ENCODE data around the gene TNRC6C. TPM values are rescaled to one million over a fixed set of nuclear protein-coding genes. Genes with fewer than 3 reads are reported as not detected.

Gene TNRC6C
- total and polyA plus RNA-seq, 9 of the 15 experiments (the other 6 are each of a cell fraction or from before 2014, with no cell fraction given) = 0.20 to 4.9 (median 2.3) TPM

DNA sequence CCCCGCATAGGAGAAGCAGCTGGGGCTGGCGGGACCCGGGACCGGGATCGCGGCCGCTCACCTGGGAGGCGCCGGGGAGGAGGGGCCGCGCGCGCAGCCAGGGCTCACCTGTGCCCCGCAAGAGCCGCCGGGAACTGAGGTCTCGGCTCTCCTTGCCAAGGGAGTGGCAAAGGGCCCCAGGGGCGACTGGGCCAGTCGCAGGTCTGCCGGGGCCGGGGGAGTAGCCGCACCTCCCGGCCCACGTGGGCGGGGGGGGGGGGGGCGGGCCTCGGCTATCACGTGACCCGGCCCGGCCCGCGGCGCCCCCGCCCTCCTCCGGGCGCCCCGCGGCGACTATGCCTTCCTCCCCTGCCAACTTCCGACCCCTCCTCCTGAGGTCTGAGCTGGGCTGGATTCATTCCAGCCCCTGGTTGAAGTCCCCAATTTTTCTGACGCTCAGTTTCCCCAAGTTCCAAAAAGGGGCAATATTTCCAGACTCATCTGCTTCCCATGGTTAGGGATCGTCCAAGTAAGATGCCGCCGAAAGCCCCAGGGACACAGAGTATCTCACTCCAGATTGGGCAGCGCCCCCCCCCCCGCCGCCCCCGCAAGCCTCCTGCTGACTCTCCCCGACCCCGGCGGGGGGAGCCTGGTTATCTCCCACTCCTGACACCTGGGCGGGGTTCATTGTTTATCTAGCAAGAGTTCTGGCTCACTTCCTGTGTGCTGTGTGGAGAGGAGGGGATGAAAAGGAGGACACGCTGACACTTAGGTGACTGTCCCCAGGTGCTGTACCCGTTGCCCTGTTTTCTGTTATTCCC, 170.2 kb downstream of the TNRC6C start, which contains the start of gene TMC6 (continued):
- TF ChIP-seq, protein P1, sequence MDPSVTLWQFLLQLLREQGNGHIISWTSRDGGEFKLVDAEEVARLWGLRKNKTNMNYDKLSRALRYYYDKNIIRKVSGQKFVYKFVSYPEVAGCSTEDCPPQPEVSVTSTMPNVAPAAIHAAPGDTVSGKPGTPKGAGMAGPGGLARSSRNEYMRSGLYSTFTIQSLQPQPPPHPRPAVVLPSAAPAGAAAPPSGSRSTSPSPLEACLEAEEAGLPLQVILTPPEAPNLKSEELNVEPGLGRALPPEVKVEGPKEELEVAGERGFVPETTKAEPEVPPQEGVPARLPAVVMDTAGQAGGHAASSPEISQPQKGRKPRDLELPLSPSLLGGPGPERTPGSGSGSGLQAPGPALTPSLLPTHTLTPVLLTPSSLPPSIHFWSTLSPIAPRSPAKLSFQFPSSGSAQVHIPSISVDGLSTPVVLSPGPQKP (CRISPR knock-in tag; IDR thresholded peaks at IDR 0.05) = no peak
- no peak for TF ChIP-seq ESRRB (CRISPR knock-in tag; IDR thresholded peaks at IDR 0.05; ENCODE audit: borderline replicate concordance)
- no peak for TF ChIP-seq RBM14 (IDR thresholded peaks at IDR 0.05; ENCODE audit: borderline replicate concordance, insufficient read depth, low read depth, low read length)
- TF ChIP-seq RFX5 (IDR thresholded peaks at IDR 0.05; ENCODE audit: low read depth, low read length) = no peak
- no peak for TF ChIP-seq PHF20 (IDR thresholded peaks at IDR 0.05; ENCODE audit: partially characterized antibody)
- no peak for TF ChIP-seq CAMTA2 (CRISPR knock-in tag; conservative IDR thresholded peaks at IDR 0.05)
- TF ChIP-seq, protein P2, sequence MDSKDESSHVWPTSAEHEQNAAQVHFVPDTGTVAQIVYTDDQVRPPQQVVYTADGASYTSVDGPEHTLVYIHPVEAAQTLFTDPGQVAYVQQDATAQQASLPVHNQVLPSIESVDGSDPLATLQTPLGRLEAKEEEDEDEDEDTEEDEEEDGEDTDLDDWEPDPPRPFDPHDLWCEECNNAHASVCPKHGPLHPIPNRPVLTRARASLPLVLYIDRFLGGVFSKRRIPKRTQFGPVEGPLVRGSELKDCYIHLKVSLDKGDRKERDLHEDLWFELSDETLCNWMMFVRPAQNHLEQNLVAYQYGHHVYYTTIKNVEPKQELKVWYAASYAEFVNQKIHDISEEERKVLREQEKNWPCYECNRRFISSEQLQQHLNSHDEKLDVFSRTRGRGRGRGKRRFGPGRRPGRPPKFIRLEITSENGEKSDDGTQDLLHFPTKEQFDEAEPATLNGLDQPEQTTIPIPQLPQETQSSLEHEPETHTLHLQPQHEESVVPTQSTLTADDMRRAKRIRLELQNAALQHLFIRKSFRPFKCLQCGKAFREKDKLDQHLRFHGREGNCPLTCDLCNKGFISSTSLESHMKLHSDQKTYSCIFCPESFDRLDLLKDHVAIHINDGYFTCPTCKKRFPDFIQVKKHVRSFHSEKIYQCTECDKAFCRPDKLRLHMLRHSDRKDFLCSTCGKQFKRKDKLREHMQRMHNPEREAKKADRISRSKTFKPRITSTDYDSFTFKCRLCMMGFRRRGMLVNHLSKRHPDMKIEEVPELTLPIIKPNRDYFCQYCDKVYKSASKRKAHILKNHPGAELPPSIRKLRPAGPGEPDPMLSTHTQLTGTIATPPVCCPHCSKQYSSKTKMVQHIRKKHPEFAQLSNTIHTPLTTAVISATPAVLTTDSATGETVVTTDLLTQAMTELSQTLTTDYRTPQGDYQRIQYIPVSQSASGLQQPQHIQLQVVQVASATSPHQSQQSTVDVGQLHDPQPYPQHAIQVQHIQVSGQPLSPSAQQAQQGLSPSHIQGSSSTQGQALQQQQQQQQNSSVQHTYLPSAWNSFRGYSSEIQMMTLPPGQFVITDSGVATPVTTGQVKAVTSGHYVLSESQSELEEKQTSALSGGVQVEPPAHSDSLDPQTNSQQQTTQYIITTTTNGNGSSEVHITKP (IDR thresholded peaks at IDR 0.05; ENCODE audit: partially characterized antibody) = peak; percentile 91
- no peak for TF ChIP-seq CCAR2 (IDR thresholded peaks at IDR 0.05; ENCODE audit: low read depth, low read length)
- no peak for TF ChIP-seq SP2 (IDR thresholded peaks at IDR 0.05; ENCODE audit: extremely low read depth, low read depth, low read length, poor library complexity, severe bottlenecking)
- no peak for TF ChIP-seq MCM3 (IDR thresholded peaks at IDR 0.05)
- TF ChIP-seq, protein P3, sequence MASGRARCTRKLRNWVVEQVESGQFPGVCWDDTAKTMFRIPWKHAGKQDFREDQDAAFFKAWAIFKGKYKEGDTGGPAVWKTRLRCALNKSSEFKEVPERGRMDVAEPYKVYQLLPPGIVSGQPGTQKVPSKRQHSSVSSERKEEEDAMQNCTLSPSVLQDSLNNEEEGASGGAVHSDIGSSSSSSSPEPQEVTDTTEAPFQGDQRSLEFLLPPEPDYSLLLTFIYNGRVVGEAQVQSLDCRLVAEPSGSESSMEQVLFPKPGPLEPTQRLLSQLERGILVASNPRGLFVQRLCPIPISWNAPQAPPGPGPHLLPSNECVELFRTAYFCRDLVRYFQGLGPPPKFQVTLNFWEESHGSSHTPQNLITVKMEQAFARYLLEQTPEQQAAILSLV (tag; IDR thresholded peaks at IDR 0.05) = no peak
- TF ChIP-seq, protein P4, sequence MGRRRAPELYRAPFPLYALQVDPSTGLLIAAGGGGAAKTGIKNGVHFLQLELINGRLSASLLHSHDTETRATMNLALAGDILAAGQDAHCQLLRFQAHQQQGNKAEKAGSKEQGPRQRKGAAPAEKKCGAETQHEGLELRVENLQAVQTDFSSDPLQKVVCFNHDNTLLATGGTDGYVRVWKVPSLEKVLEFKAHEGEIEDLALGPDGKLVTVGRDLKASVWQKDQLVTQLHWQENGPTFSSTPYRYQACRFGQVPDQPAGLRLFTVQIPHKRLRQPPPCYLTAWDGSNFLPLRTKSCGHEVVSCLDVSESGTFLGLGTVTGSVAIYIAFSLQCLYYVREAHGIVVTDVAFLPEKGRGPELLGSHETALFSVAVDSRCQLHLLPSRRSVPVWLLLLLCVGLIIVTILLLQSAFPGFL (CRISPR knock-in tag; IDR thresholded peaks at IDR 0.05) = no peak
- TF ChIP-seq ERF (CRISPR knock-in tag; IDR thresholded peaks at IDR 0.05) = peak; percentile 45; the same call in 1 of the 2 replicates
- peak; percentile 91 for TF ChIP-seq ZNF766 (CRISPR knock-in tag; conservative IDR thresholded peaks at IDR 0.05)
- peak; percentile 94 for TF ChIP-seq CBFA2T3 (IDR thresholded peaks at IDR 0.05)
- no peak for TF ChIP-seq STAT5B (CRISPR knock-in tag; IDR thresholded peaks at IDR 0.05)
